GM10847 (cell line): ENCODE data around the gene SCAANT1.

Source experiments
- POLR2A ChIP-seq: IDR thresholded peaks from 2 replicates; pipeline ENCODE4 v1.6.1; 2011; ENCODE audit not compliant: insufficient read length; ENCODE audit errors: extremely low read depth

The SCAANT1 gene

DNA sequence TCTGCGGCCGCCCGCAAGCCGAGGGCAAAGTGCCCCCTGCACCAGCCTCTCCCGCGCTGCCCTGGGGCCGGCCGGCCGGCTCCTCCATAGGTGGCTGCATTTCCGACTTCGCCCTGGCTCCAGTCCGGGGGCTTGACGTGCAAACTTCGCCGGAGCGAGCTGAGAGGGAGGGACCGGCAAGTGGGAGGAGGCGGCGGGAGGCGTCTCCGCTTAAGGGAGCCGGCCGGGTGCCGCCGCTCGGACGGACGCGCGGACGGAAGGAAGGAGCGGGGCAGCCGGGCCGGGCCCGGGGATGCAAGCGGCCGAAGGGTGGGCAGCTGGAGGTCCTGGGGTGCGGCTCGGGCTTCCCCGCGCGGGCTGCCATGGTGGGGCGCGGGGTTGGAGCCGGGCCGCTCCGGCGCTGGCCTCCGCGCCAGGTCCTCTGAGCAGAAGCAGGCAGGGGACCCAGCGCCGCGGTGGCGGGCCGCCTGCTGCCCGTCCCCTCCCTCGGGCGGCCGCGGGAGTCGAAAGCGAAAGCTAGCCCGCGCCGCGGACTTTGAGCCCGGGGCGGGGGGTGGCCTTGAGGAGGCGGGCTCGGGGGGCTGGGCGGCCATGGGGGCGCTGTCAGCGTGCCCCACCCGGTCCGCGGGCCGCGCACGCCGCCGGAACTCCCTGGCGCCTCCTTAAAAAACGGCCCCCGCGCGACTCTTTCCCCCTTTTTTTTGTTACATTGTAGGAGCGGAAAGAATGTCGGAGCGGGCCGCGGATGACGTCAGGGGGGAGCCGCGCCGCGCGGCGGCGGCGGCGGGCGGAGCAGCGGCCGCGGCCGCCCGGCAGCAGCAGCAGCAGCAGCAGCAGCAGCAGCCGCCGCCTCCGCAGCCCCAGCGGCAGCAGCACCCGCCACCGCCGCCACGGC, at the start of gene SCAANT1:
TSS of gene SCAANT1 (minus strand) at position 511 of the 895 bp plus-strand sequence.
- TF ChIP-seq POLR2A = peak; percentile 49

DNA sequence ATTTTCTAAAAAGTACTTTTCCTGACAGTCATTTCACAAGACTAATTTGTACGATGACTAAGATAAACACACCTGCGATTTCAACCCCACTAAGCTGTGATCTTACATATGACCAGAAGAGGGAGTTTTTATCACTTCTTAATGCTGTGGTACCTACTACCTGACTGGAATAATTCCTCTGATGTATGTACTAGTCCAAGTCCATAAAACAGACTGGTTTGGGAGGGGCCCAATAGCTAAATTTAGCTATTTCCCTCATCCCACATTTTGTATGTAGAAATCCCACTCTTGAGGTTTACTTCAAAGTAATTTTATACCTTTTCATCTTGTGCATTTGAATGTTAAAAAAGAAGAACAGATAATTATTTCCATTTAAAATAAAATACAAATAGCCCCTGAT, 49.7 kb upstream of the SCAANT1 start:
- TF ChIP-seq POLR2A = no peak

DNA sequence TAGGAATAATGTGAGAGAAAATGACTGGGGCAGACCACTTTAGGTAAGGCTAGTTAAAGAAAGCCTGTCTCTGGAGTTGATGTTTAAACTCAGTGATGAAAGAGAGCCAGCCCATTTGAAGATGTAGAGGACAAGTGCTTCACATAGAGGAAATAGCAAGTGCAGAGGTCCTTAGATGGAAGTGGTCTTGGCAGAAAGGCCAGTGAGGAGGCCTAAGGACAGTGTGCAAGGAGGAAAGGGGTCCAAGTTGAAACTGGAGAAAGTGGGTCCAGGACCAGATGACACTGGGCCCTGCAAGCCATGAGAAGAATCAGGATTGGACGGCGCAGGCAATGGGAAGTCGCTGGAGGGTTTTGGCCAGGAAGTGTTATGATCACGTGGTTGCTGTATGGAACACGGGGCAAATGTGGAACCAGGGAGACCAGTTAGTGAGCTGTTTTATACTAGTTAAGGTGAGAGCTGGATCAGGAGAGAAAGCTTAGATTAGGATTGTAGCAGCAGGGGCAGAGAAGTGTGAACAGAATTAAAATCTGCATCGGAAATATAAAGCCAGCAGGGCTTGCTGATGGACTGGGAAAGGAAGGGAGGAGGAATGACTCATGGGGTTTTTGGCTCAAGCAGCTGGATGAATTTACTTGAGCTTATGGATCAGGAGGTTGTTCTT, 48.0 kb upstream of the SCAANT1 start:
- TF ChIP-seq POLR2A = no peak

DNA sequence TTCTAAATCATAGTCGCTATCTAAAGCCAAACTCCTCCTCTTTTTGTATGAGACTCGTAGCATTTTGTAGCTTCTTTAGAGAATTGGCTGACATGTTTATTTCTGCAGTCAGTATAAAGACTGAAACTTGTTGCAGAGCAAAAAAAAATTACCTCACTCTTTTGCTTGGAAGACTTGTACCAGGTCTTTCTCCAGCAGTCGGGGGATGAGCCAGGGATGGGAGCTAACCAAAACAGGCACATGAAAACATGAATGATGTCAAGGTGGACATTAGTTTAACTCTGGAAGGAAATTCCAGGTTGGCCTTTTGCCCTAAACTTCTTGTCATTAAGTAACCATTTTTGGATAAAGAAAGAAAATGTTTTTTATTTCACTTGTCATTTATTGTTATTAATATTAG, 47.0 kb upstream of the SCAANT1 start:
- TF ChIP-seq POLR2A = no peak

DNA sequence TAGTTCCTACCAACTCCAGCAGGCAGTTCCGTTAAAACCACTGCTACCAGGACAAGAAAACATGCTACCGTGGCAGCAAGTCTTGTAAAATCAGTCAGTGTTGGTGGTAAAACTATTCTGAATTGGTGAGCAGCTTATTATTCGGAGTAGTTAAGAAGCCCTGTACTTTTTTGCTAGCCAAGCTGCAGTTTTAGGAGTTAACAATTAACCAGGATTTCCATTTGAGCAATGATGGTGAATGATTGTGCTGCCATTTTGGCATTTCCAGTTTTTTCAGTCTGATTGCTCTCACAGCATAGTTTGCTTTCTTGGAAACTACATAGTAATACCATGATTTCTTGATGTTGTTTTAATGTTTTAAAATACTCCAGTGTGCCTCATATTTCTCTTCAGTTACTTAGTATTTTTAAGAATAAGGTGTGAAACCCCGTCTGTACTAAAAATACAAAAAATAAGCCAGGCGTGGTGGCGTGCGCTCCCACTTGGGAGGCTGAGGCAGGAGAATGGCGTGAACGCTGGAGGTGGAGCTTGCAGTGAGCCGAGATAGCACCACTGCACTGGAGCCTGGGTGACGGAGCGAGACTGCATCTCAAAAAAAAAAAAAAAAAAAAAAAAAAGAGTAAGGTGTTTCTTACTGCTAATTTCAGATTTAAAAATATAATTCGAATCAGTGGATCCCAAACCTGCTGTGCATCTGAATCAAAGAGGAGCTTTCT, 43.8 kb upstream of the SCAANT1 start:
- no peak for TF ChIP-seq POLR2A

DNA sequence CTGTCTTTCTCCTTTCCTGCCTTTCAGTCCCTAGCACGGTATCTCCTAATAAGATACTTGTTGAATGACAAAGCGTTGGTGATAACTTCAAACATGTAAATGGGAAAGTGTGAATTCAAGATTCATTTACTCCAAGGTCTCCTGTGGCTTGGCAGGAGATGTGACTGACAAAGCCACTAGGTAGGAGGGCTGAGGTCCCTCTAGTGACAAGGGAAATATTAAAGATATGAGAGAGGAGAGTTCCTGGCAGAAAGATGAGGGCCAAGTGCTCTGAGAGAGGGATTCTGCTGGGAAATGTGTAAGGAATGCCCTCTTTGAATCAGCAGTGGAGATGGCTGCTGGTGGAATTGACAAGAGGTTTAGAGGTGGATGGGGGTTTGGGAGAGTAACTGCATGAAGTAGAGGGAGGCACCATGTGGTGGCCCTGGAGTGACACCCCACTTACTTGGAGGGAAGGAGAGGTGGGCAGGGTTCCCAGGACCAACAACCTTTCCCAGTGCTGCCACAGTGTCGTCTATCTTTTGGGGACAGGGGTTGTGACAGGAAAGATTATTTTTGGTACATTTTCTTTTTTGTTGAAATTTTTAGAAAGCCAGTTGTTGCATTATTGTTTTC, 43.0 kb upstream of the SCAANT1 start:
- no peak for TF ChIP-seq POLR2A

DNA sequence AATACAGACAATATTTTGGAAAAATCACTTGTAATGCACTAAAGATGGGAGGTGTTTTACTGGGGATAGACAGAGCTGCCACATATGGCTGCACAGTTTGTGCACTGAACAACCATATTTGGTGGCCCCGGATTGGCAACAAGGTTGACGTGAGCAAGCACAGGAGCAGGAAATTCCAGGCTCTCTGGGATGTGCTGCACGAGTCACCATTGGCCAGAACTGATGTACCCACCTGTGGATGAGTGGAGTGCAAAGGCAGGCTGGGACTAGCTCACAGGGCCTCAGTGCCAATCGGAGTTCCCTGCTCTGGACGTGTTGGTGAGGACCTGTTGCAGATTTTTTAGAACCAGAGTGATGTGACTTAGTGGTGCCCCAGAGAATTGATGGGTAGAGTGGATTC, 42.0 kb upstream of the SCAANT1 start:
- no peak for TF ChIP-seq POLR2A

DNA sequence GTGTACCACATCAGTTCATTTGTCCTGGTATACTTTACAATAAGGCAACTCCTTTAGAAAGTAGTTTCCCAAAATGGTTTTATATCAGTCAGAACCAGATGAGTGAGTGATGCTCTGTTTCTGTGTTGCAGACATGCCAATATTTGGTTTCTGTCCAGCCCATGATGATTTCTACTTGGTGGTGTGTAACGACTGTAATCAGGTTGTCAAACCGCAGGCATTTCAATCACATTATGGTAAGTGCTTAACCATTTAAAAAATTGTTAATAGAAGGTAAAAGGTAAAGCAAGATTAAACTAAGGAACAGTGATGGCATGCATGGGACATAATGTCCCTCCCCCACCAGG, 40.0 kb upstream of the SCAANT1 start:
- no peak for TF ChIP-seq POLR2A

DNA sequence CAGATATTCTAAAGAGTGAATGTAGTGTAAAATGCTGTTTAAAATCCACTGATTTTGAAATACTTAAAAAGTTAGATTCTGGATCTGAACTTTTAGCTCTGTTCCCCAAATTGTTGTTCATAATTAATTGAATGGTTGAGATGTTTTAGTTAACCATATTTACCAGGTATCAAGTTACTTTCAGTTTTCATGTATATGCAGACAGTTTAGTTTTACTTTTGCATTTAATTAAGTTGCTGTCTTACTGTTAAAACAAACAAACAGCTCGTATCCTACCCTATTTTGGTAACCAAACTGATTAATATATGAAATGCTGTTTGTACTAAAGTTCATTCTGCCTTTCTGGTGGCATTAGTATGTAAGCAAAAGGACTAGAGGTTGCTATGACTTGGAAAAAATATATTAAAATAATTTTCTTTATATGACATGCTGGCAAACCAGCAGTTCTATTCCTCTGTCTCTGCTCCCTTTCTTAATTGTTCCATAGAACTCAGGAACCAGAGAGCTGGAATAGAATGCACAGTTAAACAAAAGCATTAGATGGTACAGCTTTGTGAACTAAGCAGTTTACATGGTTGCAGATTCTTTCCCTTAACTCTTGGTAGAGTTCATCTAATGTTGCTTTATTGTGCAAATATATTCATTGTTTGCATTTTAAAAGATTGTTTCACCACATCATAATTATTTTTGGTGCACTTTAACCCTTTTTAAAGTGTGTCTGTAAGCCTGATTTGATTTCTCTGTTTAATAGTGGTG, 39.5 kb upstream of the SCAANT1 start:
- TF ChIP-seq POLR2A = no peak

DNA sequence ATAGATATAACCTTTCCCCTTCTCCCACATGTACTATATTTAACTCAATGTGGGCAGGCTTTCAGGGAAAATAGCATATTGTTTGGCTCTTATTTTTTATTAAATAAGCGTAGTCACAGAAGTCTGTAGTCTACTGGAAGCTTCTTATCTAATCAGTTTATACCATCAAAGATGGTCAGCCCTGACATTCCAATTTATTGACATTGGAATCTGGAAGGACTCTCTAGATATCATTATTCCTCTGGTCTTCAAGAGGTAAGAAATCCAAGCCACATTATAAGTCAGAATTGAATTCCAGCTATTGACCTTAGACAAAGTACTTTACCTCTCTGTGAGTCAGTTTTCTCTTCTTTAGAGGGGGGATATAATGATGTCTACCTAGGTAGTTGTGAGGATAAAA, 38.5 kb upstream of the SCAANT1 start:
- TF ChIP-seq POLR2A = no peak

DNA sequence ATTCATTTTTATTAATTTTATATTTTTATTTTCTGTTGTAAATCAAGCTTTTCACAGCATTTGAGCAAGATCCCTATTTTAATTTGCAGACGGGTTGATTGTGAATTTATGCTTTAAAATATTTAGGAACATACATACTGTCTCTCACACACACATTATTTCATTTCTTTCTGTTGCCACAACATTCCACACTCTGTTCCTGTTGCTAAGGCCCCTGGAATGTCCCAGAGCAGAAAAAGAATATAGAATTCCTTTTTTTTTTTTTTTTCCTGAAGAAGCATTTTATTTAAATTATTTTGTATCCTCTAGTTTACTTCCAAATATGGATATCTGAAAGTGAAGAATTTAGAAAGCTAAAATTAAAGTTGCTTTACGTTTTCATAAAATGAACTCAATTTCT, 36.8 kb upstream of the SCAANT1 start:
- no peak for TF ChIP-seq POLR2A

DNA sequence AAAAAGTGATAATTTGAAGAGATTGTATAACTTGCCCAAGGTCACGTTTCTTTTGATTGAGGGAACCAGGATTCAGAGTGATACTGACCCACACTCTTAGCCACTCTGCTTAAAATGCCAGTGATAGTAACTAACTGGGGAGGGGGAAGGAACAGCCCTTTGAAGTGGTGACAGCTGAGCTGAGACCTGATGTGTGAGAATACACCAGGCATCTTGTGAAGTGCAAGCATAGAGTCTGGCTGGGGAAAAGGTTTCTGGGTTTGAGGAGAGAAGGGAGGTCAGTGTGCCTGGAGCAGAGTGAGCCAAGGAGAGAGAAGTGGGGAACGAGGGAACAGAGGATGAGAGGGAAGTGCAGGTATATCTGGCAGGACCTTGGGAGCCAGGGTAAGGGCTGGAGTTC, 35.4 kb upstream of the SCAANT1 start:
- no peak for TF ChIP-seq POLR2A

DNA sequence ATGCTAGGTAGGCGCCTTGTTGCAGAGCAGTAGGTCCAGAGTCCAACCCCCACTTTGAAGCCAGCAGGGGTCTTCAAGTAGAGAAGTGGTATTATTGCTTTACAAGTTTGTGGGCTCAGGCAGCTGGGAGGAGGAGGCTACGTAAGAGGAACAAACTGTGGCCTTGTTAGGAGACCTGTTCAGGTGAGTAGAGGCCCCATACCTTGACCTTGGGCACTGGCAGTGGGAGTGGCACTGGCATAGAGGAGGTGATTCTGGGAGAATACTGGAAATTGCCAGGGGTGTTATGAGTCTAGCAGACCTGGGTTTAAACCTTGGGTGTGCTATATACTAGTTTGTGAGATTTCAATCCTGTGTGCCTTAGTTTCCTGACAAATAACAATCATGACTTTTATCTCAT, 34.6 kb upstream of the SCAANT1 start:
- TF ChIP-seq POLR2A = no peak

DNA sequence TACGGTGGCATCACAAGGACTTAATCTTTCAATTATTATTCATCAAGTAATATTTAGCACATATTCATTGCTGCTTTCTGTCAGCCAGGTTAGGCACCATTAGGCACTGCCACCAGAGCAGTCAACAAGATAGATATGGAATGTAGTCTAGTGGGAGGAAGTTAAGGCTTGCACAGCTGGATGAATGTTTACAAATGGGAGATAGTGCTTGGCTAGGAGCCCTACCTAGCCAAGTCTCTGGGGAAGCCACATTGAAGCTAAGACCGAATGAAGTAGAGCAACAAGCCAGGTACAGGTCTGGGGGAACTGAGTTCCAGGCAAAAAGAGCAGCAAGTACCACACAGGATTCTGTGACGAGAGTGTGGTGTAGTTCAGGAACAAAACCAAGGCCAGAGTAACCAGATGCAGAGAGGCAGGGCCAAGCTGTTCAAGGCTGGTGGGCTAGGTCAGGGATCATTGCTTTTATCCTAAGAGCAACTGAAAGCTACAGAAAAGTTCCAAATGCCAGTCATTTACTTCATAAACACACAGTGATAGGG, 33.4 kb upstream of the SCAANT1 start:
- TF ChIP-seq POLR2A = no peak

DNA sequence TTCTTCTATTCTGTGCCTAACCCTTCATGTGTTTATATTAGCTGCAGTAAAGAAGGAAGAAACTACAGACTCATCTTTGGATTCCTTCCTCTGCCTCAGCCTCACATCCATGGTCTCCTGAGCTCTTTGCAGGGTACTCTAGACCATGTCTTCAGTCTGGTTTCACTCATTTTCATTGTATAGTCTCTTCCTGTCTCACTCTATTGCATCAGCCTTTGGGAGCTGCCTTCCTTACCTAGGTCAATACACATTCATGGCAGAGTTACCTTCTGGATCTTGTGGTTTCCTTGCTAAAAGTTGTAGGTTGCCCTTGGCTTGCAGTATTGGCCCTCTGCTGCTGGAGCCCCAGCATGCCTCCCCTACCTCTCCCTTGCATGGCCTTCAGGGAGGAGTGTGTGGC, 31.5 kb upstream of the SCAANT1 start:
- TF ChIP-seq POLR2A = no peak
